H1 (cell line): ENCODE data around the gene CACNA1C. TPM values are rescaled to one million over a fixed set of nuclear protein-coding genes. Genes with fewer than 3 reads are reported as not detected.

Experiments used
- CTCF ChIA-PET: fragments of 300-600 bp; sonication (Branson Sonifier 250); formaldehyde crosslinking; loops from one replicate; lab custom pipeline; 2021; ENCODE audit not compliant: partially characterized antibody; lab: Charles Lee
- POLR2A ChIA-PET: fragments of 300-600 bp; sonication (Branson Sonifier 250); formaldehyde crosslinking; loops from one replicate; lab custom pipeline; 2021; ENCODE audit warnings: inconsistent platforms; ENCODE audit not compliant: partially characterized antibody; lab: Charles Lee
- DNase-seq, 2 experiments: peaks; one replicate each; pipeline versions ENCODE4 v3.0.0 to v3.0.0-alpha.2; 2010 to 2022; ENCODE audit warnings: low spot score in 2 of 2, low read depth in 1 of 2, mixed read lengths in 1 of 2
- FAIRE-seq: peaks from 2 replicates; lab custom pipeline; 2011; peaks lifted over from hg19 to GRCh38; lab: Jason Lieb, UNC
- H2AFZ ChIP-seq: 2 replicates; pipeline ENCODE4 v1.8.1; 2012; ENCODE audit warnings: low read length, inconsistent platforms
- H2AK5ac ChIP-seq: 2 replicates; pipeline ENCODE4 v1.6.1; 2013; ENCODE audit warnings: low read depth, low read length
- H2BK120ac ChIP-seq: replicated peaks from 2 replicates; pipeline ENCODE3; 2013; ENCODE audit warnings: low read depth, low read length, inconsistent platforms
- H2BK12ac ChIP-seq: 2 replicates; pipeline ENCODE4 v1.6.1; 2013; ENCODE audit warnings: low read depth, low read length
- H2BK15ac ChIP-seq: 2 replicates; pipeline ENCODE4 v1.6.1; 2013; ENCODE audit warnings: low read length
- H2BK20ac ChIP-seq: 2 replicates; pipeline ENCODE4 v1.6.1; 2013; ENCODE audit warnings: low read length
- H2BK5ac ChIP-seq: 2 replicates; pipeline ENCODE4 v1.6.1; 2013; ENCODE audit warnings: low read depth, low read length
- H3K14ac ChIP-seq: 2 replicates; pipeline ENCODE4 v1.6.1; 2013; ENCODE audit warnings: inconsistent platforms; ENCODE audit not compliant: insufficient read length
- H3K18ac ChIP-seq: 2 replicates; pipeline ENCODE4 v1.6.1; 2013; ENCODE audit warnings: low read length; ENCODE audit errors: extremely low read depth
- H3K23ac ChIP-seq: 2 replicates; pipeline ENCODE4 v1.6.1; 2013; ENCODE audit warnings: inconsistent platforms; ENCODE audit not compliant: insufficient read length
- H3K23me2 ChIP-seq: 2 replicates; pipeline ENCODE4 v1.6.1; 2013; ENCODE audit warnings: low read depth, low read length
- H3K27ac ChIP-seq: 2 replicates; pipeline ENCODE4 v1.6.1; 2011; ENCODE audit warnings: low read depth, low read length, inconsistent platforms
- H3K27me3 ChIP-seq, 4 experiments: replicated peaks in 1 of 4; 1 replicate in 1 of 4; 2 replicates in 3 of 4; pipeline versions ENCODE4 v1.6.1 to v1.8.1; 2011 to 2013; ENCODE audit warnings: low read length in 3 of 4, mild to moderate bottlenecking in 3 of 4, inconsistent platforms in 2 of 4, mixed read lengths in 2 of 4, moderate library complexity in 1 of 4; ENCODE audit not compliant: control insufficient read depth in 3 of 4, insufficient read depth in 3 of 4; ENCODE audit errors: extremely low read depth in 1 of 4
- H3K36me3 ChIP-seq, 4 experiments: 2 replicates each; pipeline versions ENCODE4 v1.6.1 to v1.8.1; 2011 to 2013; ENCODE audit warnings: mild to moderate bottlenecking in 4 of 4, low read length in 3 of 4, moderate library complexity in 2 of 4, control low read depth in 1 of 4, inconsistent platforms in 1 of 4; ENCODE audit not compliant: insufficient read depth in 4 of 4, control insufficient read depth in 2 of 4
- H3K4ac ChIP-seq: replicated peaks from 2 replicates; pipeline ENCODE3; 2013; ENCODE audit warnings: low read length, low read depth, mixed read lengths, inconsistent platforms; ENCODE audit not compliant: insufficient read length
- H3K4me1 ChIP-seq, 4 experiments: replicated peaks in 1 of 4; 1 replicate in 1 of 4; 2 replicates in 3 of 4; pipeline versions ENCODE4 v1.6.1 to v1.8.1; 2011 to 2013; ENCODE audit warnings: low read length in 3 of 4, inconsistent platforms in 2 of 4, mixed read lengths in 1 of 4; ENCODE audit not compliant: insufficient read depth in 4 of 4, control insufficient read depth in 3 of 4
- H3K4me2 ChIP-seq, 2 experiments: 2 replicates each; pipeline versions ENCODE4 v1.6.1 to v1.8.1; 2011 to 2013; ENCODE audit warnings: low read depth in 2 of 2, low read length in 2 of 2, control low read depth in 1 of 2, inconsistent platforms in 1 of 2, mild to moderate bottlenecking in 1 of 2; ENCODE audit not compliant: insufficient read depth in 1 of 2
- H3K4me3 ChIP-seq, 4 experiments: fragments of 200-600, 300-600 bp in 1 of 4; sonication (generic), shearing (Covaris generic), sonication (Bioruptor Twin) in 1 of 4; 2 replicates each; pipeline versions ENCODE4 v1.5.1 to v1.8.1; 2011 to 2016; ENCODE audit warnings: low read length in 4 of 4, low read depth in 3 of 4, control low read depth in 2 of 4, inconsistent platforms in 2 of 4, mild to moderate bottlenecking in 2 of 4, mixed read lengths in 1 of 4, moderate library complexity in 1 of 4; ENCODE audit not compliant: insufficient read depth in 2 of 4; ENCODE audit errors: extremely low read depth in 1 of 4
- H3K56ac ChIP-seq: replicated peaks from 2 replicates; pipeline ENCODE3; 2013; ENCODE audit warnings: low read depth, mild to moderate bottlenecking, mixed read lengths, low read length, inconsistent platforms; ENCODE audit not compliant: insufficient read length
- H3K79me1 ChIP-seq: 2 replicates; pipeline ENCODE4 v1.6.1; 2013; ENCODE audit warnings: low read depth, low read length, control low read depth
- H3K79me2 ChIP-seq, 2 experiments: 2 replicates each; pipeline versions ENCODE4 v1.6.1 to v1.8.1; 2012 to 2013; ENCODE audit warnings: low read length in 2 of 2, mild to moderate bottlenecking in 2 of 2, inconsistent platforms in 1 of 2; ENCODE audit not compliant: insufficient read depth in 2 of 2, control insufficient read depth in 1 of 2
- H3K9ac ChIP-seq, 4 experiments: replicated peaks in 1 of 4; 1 replicate in 1 of 4; 2 replicates in 3 of 4; pipeline versions ENCODE4 v1.6.1 to v1.8.1; 2011 to 2013; ENCODE audit warnings: low read depth in 3 of 4, low read length in 3 of 4, control low read depth in 2 of 4, mild to moderate bottlenecking in 2 of 4, moderate library complexity in 2 of 4, inconsistent platforms in 1 of 4; ENCODE audit errors: extremely low read depth in 1 of 4
- H3K9me3 ChIP-seq, 2 experiments: 2 replicates each; pipeline versions ENCODE4 v1.6.1 to v1.8.1; 2012 to 2013; ENCODE audit warnings: mild to moderate bottlenecking in 2 of 2, moderate library complexity in 2 of 2, control low read depth in 1 of 2, inconsistent platforms in 1 of 2, low read depth in 1 of 2, low read length in 1 of 2, mixed read lengths in 1 of 2; ENCODE audit not compliant: insufficient read depth in 2 of 2
- H4K20me1 ChIP-seq, 2 experiments: replicated peaks in 1 of 2; 2 replicates each; pipeline versions ENCODE3 to v1.8.1; 2011 to 2013; ENCODE audit warnings: inconsistent platforms in 2 of 2, low read length in 2 of 2, mild to moderate bottlenecking in 1 of 2; ENCODE audit not compliant: insufficient read depth in 2 of 2, control insufficient read depth in 1 of 2
- H4K5ac ChIP-seq: 2 replicates; pipeline ENCODE4 v1.6.1; 2013; ENCODE audit warnings: low read length, low read depth, mixed read lengths, inconsistent platforms; ENCODE audit not compliant: insufficient read length
- H4K8ac ChIP-seq: 2 replicates; pipeline ENCODE4 v1.8.0; 2013; ENCODE audit warnings: mild to moderate bottlenecking, moderate library complexity, low read length, inconsistent platforms; ENCODE audit not compliant: insufficient read depth; ENCODE audit errors: extremely low read depth
- H4K91ac ChIP-seq: replicated peaks from 2 replicates; pipeline ENCODE3; 2013; ENCODE audit warnings: low read length, mixed read lengths, inconsistent platforms; ENCODE audit not compliant: insufficient read length
- BACH1 ChIP-seq: IDR thresholded peaks from 2 replicates; pipeline ENCODE4 v1.6.1; 2012; ENCODE audit warnings: low read length, improper control_type of control experiment
- FOSL1 ChIP-seq: IDR thresholded peaks from 2 replicates; pipeline ENCODE4 v1.6.1; 2011; ENCODE audit warnings: mild to moderate bottlenecking, low read depth, low read length, moderate library complexity; ENCODE audit not compliant: insufficient read depth
- JUN ChIP-seq: IDR thresholded peaks from 2 replicates; pipeline ENCODE4 v1.6.1; 2011; ENCODE audit warnings: low read depth, mild to moderate bottlenecking, improper control_type of control experiment, low read length
- RFX5 ChIP-seq: IDR thresholded peaks from 2 replicates; pipeline ENCODE4 v1.6.1; 2011; ENCODE audit warnings: low read depth, low read length, improper control_type of control experiment, borderline replicate concordance
- SAP30 ChIP-seq: fragments of 300-600 bp; sonication (generic); IDR thresholded peaks from 2 replicates; pipeline ENCODE4 v1.7.1; 2012; ENCODE audit warnings: low read length, moderate library complexity, mild to moderate bottlenecking, inconsistent platforms; ENCODE audit not compliant: insufficient read depth, insufficient replicate concordance
- SP2 ChIP-seq: IDR thresholded peaks from 2 replicates; pipeline ENCODE4 v1.6.1; 2012; ENCODE audit warnings: mild to moderate bottlenecking, low read length, inconsistent platforms
- SP4 ChIP-seq: IDR thresholded peaks from 2 replicates; pipeline ENCODE4 v1.6.1; 2012; ENCODE audit warnings: low read length, inconsistent platforms
- TAF1 ChIP-seq: IDR thresholded peaks from 2 replicates; pipeline ENCODE4 v1.6.1; 2011; ENCODE audit warnings: mild to moderate bottlenecking, low read depth, low read length
- TAF7 ChIP-seq: optimal IDR thresholded peaks from 2 replicates; pipeline ENCODE3; 2011; ENCODE audit warnings: low read depth, mild to moderate bottlenecking, inconsistent platforms, low read length, moderate library complexity, borderline replicate concordance
- YY1 ChIP-seq: IDR thresholded peaks from 2 replicates; pipeline ENCODE4 v1.6.1; 2011; ENCODE audit warnings: low read depth, mild to moderate bottlenecking, low read length
- ZNF274 ChIP-seq: IDR thresholded peaks from 2 replicates; pipeline ENCODE4 v1.7.0; 2012; ENCODE audit warnings: low read length, borderline replicate concordance; ENCODE audit errors: extremely low read depth
- WGBS, 2 experiments: shearing (Covaris generic) in 1 of 2; methylation state at CpG; one replicate each; pipeline versions ENCODE4 v1.1.6 to v1.1.7; 2013 to 2015; ENCODE audit warnings: low lambda C conversion rate in 2 of 2, mixed read lengths in 2 of 2, inconsistent platforms in 1 of 2, low coverage in 1 of 2, missing lambda C conversion rate in 1 of 2; ENCODE audit not compliant: insufficient replicate concordance in 2 of 2, insufficient coverage in 1 of 2, insufficient read length in 1 of 2; ENCODE audit errors: extremely low coverage in 1 of 2, missing lambda C conversion rate in 1 of 2; 5-methylcytosine and 5-hydroxymethylcytosine counted together
- polyA plus RNA-seq, 7 experiments: library from polyadenylated mRNA; depleted of rRNA in 3 of 7; stranded (reverse) in 5 of 7; unstranded in 2 of 7; fragments of >200 nt in 5 of 7; fragments of 200-250 nt in 2 of 7; gene quantifications; 1 replicate in 5 of 7; 2 replicates in 1 of 7; 4 replicates in 1 of 7; pipeline versions ENCODE4 v1.2.1 to v1.2.3, GENCODE V29; 2011 to 2013; ENCODE audit warnings: missing spikeins in 2 of 7, mixed read lengths in 2 of 7
- total RNA-seq: library from RNA; stranded (reverse); fragmentation: NEBNext Ultra II Directional; extraction: Animal tissue kit (Norgen Biotek cat#: 25700); gene quantifications from 2 replicates; pipeline ENCODE4 v1.2.1, GENCODE V29; 2021
- TF ChIP-seq, protein P1 (sequence below): IDR thresholded peaks from 2 replicates; pipeline ENCODE4 v1.6.1; 2011; ENCODE audit warnings: low read length, improper control_type of control experiment
- TF ChIP-seq, protein P2 (sequence below): IDR thresholded peaks from 2 replicates; pipeline ENCODE4 v1.6.1; 2012; ENCODE audit warnings: inconsistent platforms

The CACNA1C gene
- total and polyA plus RNA-seq, 2 of the 8 experiments (the other 6 are each of a cell fraction or from before 2014, with no cell fraction given) = 1.3 TPM

DNA sequence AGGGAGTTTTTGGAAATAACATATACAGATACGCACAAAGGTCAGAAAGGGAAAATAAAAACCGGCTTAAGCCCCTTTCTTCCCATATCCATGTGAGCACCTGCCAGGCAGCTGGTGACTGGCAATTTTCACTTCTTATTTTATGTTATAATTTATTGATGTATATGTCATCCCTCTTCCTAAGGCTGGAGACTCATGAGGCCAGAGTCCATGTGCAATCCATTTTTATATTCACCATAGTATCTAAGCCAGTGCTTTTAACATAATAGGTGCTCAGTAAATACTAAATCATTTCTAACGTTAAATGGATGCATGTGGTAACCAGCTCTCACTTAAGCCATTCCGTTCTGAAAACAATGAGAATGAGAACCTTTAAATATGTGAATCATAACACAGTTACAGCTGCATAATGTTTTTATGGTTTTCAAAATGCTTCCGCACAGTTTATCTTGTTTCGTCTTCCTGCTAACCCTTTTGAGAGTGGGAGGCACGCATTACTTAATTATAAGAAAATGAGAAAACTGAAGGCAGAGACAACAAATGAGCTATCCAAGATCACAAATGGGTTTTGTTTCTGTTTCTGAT is 178.3 kb downstream of the CACNA1C start:
- Histone ChIP-seq H3K56ac (no peak overlapping the region), H3K4me2 (no peak overlapping the region), H4K5ac (no peak overlapping the region), H4K91ac (no peak overlapping the region), H2AFZ (no peak overlapping the region), H3K27me3 (no peaks in the 10 kb centered on the region), H3K23me2 (no peaks in the 10 kb centered on the region), H3K27ac (no peak overlapping the region), H3K23ac (no peak overlapping the region), H2BK15ac (no peak overlapping the region), H3K4ac (no peak overlapping the region), H3K79me2 (no peaks in the 10 kb centered on the region), H2BK120ac (no peak overlapping the region), H2BK5ac (no peak overlapping the region), H2BK12ac (no peak overlapping the region), H2BK20ac (no peak overlapping the region), H2AK5ac (no peak overlapping the region), H3K79me1 (no peaks in the 10 kb centered on the region), H3K4me3 (no peak overlapping the region), H3K14ac (no peak overlapping the region), H4K8ac (no peak overlapping the region), H4K20me1 (peaks cover 0 to 2% of the 10 kb centered on the region in 2 experiments), H3K36me3 (no peaks in the 10 kb centered on the region), H3K18ac (no peak overlapping the region), H3K9me3 (0 out of 4 replicates have a peak, but pooled peaks cover 0 to 2% of the 10 kb centered on the region in 2 experiments), H3K4me1 (peaks cover 0 to 4% (median 0%) of the 10 kb centered on the region in 4 experiments; a peak in 1 of 7 replicates), H3K9ac (no peak overlapping the region)
- DNase-seq = no peak
- FAIRE-seq = no peak
- CTCF ChIA-PET = interaction anchor here (0.8 to 1.9 kb wide), 11 partner anchors 8 to 173 kb away, joined by 3 to 6 read pairs (median 3); no protein-coding TSS in a partner anchor
- POLR2A ChIA-PET = no interaction called here
- 93% methylated on average over 7 of the region's 7 CpGs; no CpG with 5 or more reads in 1 of the 2 experiments for WGBS, 2 experiments
- TF ChIP-seq SP4 (no peak), TAF7 (no peak), JUN (no peak), RFX5 (no peak), SAP30 (no peak), BACH1 (no peak), SP2 (no peak), TAF1 (no peak), FOSL1 (no peak), YY1 (no peak), ZNF274 (no peak)
- TF ChIP-seq, protein P1, sequence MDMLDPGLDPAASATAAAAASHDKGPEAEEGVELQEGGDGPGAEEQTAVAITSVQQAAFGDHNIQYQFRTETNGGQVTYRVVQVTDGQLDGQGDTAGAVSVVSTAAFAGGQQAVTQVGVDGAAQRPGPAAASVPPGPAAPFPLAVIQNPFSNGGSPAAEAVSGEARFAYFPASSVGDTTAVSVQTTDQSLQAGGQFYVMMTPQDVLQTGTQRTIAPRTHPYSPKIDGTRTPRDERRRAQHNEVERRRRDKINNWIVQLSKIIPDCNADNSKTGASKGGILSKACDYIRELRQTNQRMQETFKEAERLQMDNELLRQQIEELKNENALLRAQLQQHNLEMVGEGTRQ = no peak
- TF ChIP-seq, protein P2, sequence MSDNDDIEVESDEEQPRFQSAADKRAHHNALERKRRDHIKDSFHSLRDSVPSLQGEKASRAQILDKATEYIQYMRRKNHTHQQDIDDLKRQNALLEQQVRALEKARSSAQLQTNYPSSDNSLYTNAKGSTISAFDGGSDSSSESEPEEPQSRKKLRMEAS = no peak
